Nephron progenitor cell (in vitro differentiated cells): ENCODE data around the gene SRP14.
"Not testable (repeated sequence)": the region's sequence is repeated elsewhere in the genome, so short reads cannot be mapped to it uniquely, and the experiment has no call there.

Experiments used
- DNase-seq: peaks from one replicate; pipeline ENCODE4 v3.0.0; 2021
- H3K27ac Mint-ChIP-seq: 2 replicates; pipeline ENCODE4 v1.8.0; 2021; ENCODE audit warnings: mild to moderate bottlenecking, moderate library complexity, mixed read lengths
- H3K27me3 Mint-ChIP-seq: 2 replicates; pipeline ENCODE4 v1.8.0; 2021; ENCODE audit warnings: mild to moderate bottlenecking, low read depth, mixed read lengths; ENCODE audit not compliant: poor library complexity
- H3K36me3 Mint-ChIP-seq: 2 replicates; pipeline ENCODE4 v1.8.0; 2021; ENCODE audit warnings: low read depth, mixed read lengths
- H3K4me1 Mint-ChIP-seq: 2 replicates; pipeline ENCODE4 v1.8.0; 2021; ENCODE audit warnings: mixed read lengths
- H3K4me3 Mint-ChIP-seq: 2 replicates; pipeline ENCODE4 v1.8.0; 2021; ENCODE audit warnings: mild to moderate bottlenecking, moderate library complexity, mixed read lengths
- H3K9me3 Mint-ChIP-seq: 2 replicates; pipeline ENCODE4 v1.8.0; 2021; ENCODE audit warnings: mild to moderate bottlenecking, moderate library complexity, mixed read lengths
- CTCF ChIP-seq: fragments of 200-600 bp; sonication (generic); IDR thresholded peaks from 2 replicates; pipeline ENCODE4 v1.5.0; 2021; ENCODE audit warnings: antibody characterized with exemption

SRP14 gene

GRCh38 chr15:40028193-40028592, 10.8 kb downstream of the SRP14 start:
- Mint-ChIP-seq H3K9me3 (no peaks in the 10 kb centered on the region), H3K36me3 (peaks cover 88% of the 10 kb centered on the region), H3K4me1 (no peaks in the 10 kb centered on the region), H3K27ac (no peak overlapping the region), H3K27me3 (no peaks in the 10 kb centered on the region), H3K4me3 (no peak overlapping the region)
- no peak for DNase-seq
- no peak for TF ChIP-seq CTCF

GRCh38 chr15:40016224-40016865, 22.6 kb downstream of the SRP14 start:
- H3K36me3 Mint-ChIP-seq, result peaks cover 96% of the 10 kb centered on the region

GRCh38 chr15:40014390-40014789, 24.6 kb downstream of the SRP14 start:
- Mint-ChIP-seq H3K36me3 (peaks cover 96% of the 10 kb centered on the region), H3K27me3 (no peaks in the 10 kb centered on the region), H3K4me3 (no peak overlapping the region), H3K27ac (no peak overlapping the region), H3K9me3 (peaks cover 44% of the 10 kb centered on the region), H3K4me1 (no peaks in the 10 kb centered on the region)
- no peak for TF ChIP-seq CTCF
- DNase-seq, result peak; percentile 3

More at GRCh38 chr15:40016224-40016865, 22.6 kb downstream of the SRP14 start:
- no peak for TF ChIP-seq CTCF
- peaks cover 52% of the 10 kb centered on the region for H3K9me3 Mint-ChIP-seq
- no peak overlapping the region for H3K27ac Mint-ChIP-seq
- H3K4me1 Mint-ChIP-seq, result no peaks in the 10 kb centered on the region
- H3K4me3 Mint-ChIP-seq, result no peak overlapping the region
- no peaks in the 10 kb centered on the region for H3K27me3 Mint-ChIP-seq
- DNase-seq, result no peak

GRCh38 chr15:40013372-40013771, 25.6 kb downstream of the SRP14 start:
- Mint-ChIP-seq H3K9me3 (peaks cover 44% of the 10 kb centered on the region), H3K36me3 (peaks cover 94% of the 10 kb centered on the region)
- H3K27me3 Mint-ChIP-seq, H3K4me1 Mint-ChIP-seq, H3K4me3 Mint-ChIP-seq, H3K27ac Mint-ChIP-seq, DNase-seq: not testable (repeated sequence)

GRCh38 chr15:40011303-40011702, 27.7 kb downstream of the SRP14 start:
- H3K36me3 Mint-ChIP-seq, result peaks cover 88% of the 10 kb centered on the region
- no peaks in the 10 kb centered on the region for H3K4me1 Mint-ChIP-seq
- no peaks in the 10 kb centered on the region for H3K27me3 Mint-ChIP-seq
- no peak overlapping the region for H3K4me3 Mint-ChIP-seq
- TF ChIP-seq CTCF, result no peak
- H3K27ac Mint-ChIP-seq, result no peak overlapping the region
- no peak for DNase-seq
- peaks cover 42% of the 10 kb centered on the region for H3K9me3 Mint-ChIP-seq

GRCh38 chr15:40010686-40011085, 28.3 kb downstream of the SRP14 start:
- peaks cover 87% of the 10 kb centered on the region for H3K36me3 Mint-ChIP-seq
- H3K9me3 Mint-ChIP-seq, result peaks cover 36% of the 10 kb centered on the region
- no peaks in the 10 kb centered on the region for H3K4me1 Mint-ChIP-seq
- DNase-seq, result no peak
- no peak for TF ChIP-seq CTCF
- H3K27ac Mint-ChIP-seq, result no peak overlapping the region
- no peaks in the 10 kb centered on the region for H3K27me3 Mint-ChIP-seq
- no peak overlapping the region for H3K4me3 Mint-ChIP-seq
